GM23338 (cell line): ENCODE results near the gene ATF7IP2.

Experiments
- CREB1 ChIP-seq: fragments of 250-450 bp; sonication (Bioruptor Pico); IDR thresholded peaks from 2 replicates; pipeline ENCODE4 v1.5.0; 2020; ENCODE audit warnings: low read depth, mild to moderate bottlenecking, moderate library complexity
- CTCF ChIP-seq, 2 experiments: fragments of 200-600 bp in 1 of 2; sonication (generic) in 1 of 2; conservative IDR thresholded peaks; 2 replicates each; pipeline versions ENCODE4 v1.5.1 to v1.6.1; 2016 to 2017; ENCODE audit warnings: antibody characterized with exemption in 2 of 2, low read depth in 2 of 2, mild to moderate bottlenecking in 2 of 2, moderate library complexity in 1 of 2
- EZH2 ChIP-seq: fragments of 200-600 bp; sonication (generic); IDR thresholded peaks from one replicate; pipeline ENCODE4 v1.8.0; 2017; ENCODE audit warnings: antibody characterized with exemption, mild to moderate bottlenecking, low read depth; ENCODE audit not compliant: unreplicated experiment
- EZH2phosphoT487 ChIP-seq: fragments of 200-600 bp; sonication (generic); IDR thresholded peaks from one replicate; pipeline ENCODE4 v1.8.1; 2018; ENCODE audit warnings: antibody characterized with exemption; ENCODE audit not compliant: unreplicated experiment
- NANOG ChIP-seq: IDR thresholded peaks from 2 replicates; pipeline ENCODE4 v1.6.1; 2016; ENCODE audit warnings: antibody characterized with exemption, borderline replicate concordance
- POLR2AphosphoS5 ChIP-seq: IDR thresholded peaks from 2 replicates; pipeline ENCODE4 v1.6.1; 2016; ENCODE audit warnings: antibody characterized with exemption, low read depth
- REST ChIP-seq: IDR thresholded peaks from one replicate; pipeline ENCODE4 v1.6.1; 2018; ENCODE audit warnings: antibody characterized with exemption; ENCODE audit not compliant: unreplicated experiment
- ZNF114 ChIP-seq: fragments of 250-450 bp; sonication (Bioruptor Pico); IDR thresholded peaks from 2 replicates; pipeline ENCODE4 v1.5.0; 2020; ENCODE audit warnings: mild to moderate bottlenecking, moderate library complexity
- ZNF331 ChIP-seq: fragments of 250-450 bp; sonication (Bioruptor Pico); IDR thresholded peaks from 2 replicates; pipeline ENCODE4 v1.5.0; 2020; ENCODE audit warnings: low read depth, mild to moderate bottlenecking, moderate library complexity
- TF ChIP-seq, protein P1 (sequence below): IDR thresholded peaks from 2 replicates; pipeline ENCODE4 v1.6.1; 2016; ENCODE audit warnings: antibody characterized with exemption

DNA sequence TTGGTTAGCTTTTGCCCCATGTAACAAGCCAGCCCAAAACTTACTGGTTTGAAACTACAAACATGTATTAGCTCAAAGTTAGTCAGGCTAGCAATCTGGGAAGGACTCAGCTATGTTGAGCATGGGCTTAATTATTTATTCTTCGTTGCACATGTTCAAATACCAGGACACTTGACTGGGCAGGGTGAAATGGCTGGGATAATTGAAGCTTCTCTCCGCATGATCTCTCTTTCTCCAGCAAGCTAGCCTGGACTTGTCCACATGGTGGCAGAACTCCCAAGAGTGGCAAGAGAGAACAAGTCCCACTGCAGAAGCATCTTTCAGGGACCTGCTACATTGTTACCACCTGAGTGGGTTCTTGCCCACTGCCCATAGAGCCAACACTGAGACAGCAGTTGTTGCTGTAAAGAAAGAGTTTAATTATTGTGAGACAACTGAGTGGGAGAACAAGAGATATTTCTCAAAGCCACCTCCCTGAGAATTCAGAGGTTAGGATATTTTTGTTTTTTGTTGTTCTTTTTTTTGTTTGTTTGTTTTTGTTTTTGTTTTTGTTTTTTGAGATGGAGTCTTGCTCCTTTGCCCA lies 16.8 kb upstream of the ATF7IP2 start:
- TF ChIP-seq POLR2AphosphoS5 (no peak), CTCF (conservative IDR thresholded peaks at IDR 0.05; ENCODE audit: low read depth in 2 of 2) (peak; percentile 41 to 60), ZNF331 (CRISPR knock-in tag) (no peak), EZH2 (no peak), EZH2phosphoT487 (no peak), NANOG (no peak), REST (no peak), CREB1 (CRISPR knock-in tag) (no peak), ZNF114 (no peak)
- TF ChIP-seq, protein P1, sequence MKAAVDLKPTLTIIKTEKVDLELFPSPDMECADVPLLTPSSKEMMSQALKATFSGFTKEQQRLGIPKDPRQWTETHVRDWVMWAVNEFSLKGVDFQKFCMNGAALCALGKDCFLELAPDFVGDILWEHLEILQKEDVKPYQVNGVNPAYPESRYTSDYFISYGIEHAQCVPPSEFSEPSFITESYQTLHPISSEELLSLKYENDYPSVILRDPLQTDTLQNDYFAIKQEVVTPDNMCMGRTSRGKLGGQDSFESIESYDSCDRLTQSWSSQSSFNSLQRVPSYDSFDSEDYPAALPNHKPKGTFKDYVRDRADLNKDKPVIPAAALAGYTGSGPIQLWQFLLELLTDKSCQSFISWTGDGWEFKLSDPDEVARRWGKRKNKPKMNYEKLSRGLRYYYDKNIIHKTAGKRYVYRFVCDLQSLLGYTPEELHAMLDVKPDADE = no peak
